Limb (tissue), 2 donors: ENCODE results near the gene LGALS12.
"Not testable (repeated sequence)": the region's sequence is repeated elsewhere in the genome, so short reads cannot be mapped to it uniquely, and the experiment has no call there.

ENCODE experiments used
- DNase-seq, 2 donors: peaks; one replicate each; pipeline ENCODE4 v3.0.0-alpha.2; 2016; ENCODE audit errors: extremely low spot score in 2 of 2

The LGALS12 gene

DNA sequence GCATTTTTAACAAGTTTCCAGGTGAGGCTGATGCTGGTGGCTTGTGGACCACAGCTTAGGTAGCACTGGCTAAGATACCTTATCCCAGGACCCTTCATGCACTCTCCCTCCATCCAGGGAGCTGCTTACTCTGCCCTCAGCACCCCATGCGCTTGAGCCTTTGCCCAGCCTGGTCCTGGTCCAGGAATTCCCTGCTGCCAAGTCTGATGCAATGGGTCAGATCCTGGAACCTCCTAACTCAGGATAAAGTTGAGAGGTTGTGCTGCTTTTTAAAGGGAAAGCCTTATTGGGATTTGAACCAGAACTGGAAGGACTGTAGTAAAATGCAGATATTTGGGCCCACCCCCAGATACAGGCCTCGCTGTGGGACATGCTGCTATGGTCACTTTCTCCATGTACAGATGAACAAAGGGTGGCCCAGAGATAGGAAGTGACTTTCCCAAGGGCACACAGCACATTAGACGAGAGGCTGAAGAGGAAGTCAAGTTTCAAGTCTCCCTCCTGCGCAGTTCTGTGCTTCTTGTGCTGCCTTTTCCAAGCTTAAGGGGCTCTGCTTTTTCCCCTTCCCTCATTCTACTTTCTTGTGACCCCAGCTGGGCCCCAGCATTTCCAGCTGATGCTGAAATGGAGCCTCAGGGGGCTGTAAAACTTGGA is 824 bp upstream of the LGALS12 start:
- no peak for DNase-seq

DNA sequence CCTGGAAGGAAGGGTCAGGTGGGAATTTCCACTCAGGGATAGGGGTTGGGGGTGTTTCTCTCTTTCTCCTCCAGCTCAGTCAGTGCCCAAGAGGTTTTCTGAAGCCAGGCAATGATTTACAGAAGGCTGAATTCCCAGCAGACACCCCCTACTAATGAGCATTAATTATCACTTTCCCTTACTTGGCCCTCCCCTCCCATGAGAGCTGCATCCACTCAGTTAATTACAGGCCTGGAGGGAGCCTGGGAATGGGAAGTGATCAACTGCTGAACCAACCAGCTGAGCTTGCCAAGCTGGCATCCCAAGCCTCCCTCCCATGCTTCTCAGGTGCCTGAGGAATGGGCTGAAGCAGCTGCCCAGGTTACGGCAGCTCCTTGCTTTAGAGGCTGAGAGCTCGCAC is 992 bp downstream of the LGALS12 start:
- DNase-seq = no peak

DNA sequence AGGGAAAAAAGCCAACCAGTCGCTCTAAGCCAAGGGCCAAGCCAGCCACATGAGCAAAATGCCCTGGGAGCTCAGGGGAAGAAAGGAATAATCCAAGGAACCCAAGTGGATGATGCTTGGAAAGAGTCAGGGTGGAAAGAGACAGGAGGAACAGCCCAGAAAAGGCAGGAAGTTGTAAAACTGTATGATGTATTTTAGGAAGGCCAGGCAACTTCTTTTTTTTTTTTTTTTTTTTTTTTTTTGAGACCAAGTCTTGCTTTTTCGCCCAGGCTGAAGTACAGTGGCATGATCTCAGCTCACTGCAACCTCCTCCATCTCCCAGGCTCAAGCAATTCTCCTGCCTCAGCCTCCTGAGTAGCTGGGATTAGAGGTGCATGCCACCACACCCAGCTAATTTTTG is 1.6 kb downstream of the LGALS12 start:
- DNase-seq = no peak

DNA sequence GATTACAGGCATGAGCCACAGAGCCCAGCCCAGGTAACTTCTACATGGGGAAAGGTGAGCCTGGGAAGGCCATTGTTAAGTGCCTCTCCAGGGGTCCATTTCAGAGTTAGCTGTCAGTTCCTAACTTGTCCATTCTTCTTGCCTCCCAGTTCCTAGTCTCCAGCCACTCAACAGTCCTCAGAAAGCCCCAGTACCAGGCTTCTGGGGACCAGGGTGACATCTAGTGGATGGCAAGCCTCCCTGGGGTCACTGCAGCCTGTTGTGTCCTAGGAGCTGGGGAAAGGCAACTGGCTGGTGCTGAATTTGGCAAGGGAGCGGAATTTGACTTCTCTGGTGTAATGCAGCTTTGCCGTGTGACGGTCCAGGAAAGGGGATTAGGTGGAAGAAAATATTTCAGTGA is 2.1 kb downstream of the LGALS12 start:
- DNase-seq = no peak

DNA sequence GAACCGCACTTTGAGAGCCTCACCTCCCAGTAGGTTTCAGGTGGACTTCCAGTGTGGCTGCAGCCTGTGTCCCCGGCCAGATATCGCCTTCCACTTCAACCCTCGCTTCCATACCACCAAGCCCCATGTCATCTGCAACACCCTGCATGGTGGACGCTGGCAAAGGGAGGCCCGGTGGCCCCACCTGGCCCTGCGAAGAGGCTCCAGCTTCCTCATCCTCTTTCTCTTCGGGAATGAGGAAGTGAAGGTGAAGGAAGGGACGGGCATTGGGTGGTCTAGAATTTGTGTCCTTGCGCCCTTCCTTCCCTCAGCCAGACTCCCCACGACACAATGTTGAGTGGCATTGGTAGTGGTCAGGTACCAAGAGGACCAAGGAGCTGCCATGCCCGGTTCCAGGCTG is 2.9 kb downstream of the LGALS12 start:
- no peak for DNase-seq

DNA sequence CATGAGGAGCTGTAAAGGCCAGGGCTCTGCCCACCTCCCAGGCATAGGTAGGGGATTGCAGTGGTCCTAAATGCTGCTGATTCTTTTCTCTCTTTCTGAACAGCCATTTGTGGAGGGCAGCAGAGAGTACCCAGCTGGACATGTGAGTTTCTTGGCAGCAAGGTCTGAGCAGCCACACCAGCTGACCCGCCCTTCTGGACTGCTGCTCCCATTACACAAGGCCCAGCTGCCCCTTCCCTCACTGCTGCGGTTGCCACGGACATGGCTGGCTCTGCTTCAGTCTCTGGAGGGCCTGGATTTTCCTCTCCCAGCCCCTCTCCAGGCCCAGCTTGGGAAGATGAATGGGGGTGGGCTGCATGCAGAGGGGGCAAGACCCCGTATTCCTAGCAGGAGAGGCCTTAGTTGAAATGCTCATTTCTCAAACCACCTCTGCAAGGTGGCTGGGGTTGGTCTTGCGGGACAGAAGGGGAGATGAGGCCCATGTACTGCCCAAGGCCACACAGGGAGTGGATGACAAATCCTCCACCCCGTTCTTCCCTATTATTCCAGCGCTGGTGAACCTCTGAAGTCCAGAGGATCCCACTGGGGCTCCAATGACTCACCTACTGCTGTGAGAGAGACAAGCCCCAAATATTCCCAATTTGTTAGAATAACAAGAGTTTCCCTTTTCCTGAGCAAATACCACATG is 4.6 kb downstream of the LGALS12 start:
- DNase-seq = no peak

DNA sequence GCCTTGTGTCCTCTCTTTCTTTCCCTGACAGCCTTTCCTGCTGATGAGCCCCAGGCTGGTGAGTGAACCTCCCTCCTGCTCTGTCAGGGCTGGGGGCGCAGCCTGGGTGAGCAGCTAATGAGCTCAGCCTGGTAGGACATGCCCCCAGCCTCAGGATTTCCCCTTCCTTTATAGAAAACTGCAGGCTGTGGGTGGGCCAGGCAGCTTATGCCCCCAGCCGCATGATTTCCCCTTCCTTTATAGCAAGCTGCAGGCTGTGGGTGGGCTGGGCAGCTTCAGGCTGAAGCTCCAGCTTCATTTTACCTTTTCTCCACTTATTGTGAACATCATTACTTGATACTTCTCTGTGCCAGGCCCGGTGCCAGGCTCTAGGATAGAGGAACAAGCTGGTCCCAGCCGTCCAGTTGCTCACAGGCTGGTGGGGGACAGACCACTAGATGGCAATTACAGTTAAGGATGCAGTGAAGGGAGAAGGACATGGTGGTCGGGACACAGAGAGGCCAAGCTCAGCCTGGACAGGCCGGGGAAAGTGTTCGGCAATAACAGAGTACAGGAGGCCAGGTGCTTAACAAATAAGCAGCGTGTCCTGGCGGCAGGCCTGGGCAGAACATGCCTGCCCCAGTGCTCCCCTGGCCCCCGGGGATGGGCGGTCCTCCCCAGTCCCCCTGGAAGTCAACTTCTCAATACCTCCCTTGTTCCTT is 5.3 kb downstream of the LGALS12 start:
- no peak for DNase-seq

DNA sequence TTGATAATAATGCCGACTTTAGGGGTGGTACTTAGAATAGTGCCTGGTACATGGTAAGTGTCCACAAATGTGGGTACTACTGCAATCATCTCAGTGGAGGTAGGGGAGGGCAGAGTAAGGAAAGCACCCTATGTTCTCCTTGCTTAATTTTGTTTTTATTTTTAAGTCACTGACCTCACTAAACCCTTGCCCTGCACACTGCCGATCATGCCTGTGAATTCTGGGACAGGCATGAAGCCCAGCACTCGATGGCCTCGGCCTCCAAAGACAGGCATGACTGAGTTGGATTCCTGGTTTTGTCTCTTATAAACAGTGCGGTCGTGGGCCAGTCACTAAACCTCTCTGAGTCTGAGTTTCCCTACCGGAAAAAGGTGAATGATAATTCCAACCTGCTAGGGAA is 6.9 kb downstream of the LGALS12 start:
- DNase-seq = no peak

DNA sequence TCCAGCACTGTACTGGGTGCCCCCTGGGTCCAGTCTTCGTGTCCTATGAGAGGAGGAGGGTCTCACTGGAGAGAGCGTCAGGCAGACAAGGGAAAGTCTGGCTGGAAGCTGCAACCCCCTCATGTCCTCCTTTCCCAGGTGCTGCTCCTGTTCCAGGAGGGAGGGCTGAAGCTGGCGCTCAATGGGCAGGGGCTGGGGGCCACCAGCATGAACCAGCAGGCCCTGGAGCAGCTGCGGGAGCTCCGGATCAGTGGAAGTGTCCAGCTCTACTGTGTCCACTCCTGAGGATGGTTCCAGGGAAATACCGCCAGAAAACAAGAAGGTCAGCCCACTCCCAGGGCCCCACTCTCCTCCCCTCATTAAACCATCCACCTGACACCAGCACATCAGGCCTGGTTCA is 10.2 kb downstream of the LGALS12 start:
- no peak for DNase-seq

DNA sequence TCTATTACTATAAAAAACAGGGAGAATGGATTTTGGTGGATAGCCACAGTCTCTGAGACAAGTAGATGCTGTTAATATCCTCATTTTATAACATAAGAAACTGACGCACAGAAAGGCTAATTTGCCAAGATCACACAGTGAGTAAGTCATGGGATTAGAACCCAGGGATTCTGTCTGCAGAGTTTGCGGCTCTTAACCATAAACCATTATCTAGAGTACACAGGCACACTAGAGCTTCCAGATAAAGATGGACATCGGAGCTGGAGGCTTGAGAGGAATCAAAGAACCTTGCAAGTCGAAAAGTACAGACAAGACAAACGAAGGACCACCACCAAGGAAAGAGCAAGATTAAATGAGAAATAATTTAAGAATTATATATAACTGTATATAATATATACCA is 11.3 kb downstream of the LGALS12 start:
- DNase-seq = no peak

DNA sequence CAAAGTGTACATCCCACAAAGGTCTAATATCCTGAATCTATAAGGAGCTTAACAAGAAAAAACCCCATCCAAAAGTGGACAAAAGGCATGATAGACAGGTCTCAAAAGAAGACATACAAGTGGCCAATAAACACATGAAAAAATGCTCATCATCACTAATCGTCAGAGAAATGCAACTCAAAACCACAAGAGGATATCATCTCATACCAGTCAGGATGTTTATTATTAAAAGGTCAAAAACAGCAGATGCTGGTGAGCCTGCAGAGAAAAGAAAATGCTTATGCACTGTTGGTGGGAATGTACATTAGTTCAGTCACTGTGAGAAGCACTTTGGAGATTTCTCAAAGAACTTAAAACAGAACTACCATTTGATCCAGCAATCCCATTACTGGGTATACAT is 12.7 kb downstream of the LGALS12 start:
- no peak for DNase-seq

DNA sequence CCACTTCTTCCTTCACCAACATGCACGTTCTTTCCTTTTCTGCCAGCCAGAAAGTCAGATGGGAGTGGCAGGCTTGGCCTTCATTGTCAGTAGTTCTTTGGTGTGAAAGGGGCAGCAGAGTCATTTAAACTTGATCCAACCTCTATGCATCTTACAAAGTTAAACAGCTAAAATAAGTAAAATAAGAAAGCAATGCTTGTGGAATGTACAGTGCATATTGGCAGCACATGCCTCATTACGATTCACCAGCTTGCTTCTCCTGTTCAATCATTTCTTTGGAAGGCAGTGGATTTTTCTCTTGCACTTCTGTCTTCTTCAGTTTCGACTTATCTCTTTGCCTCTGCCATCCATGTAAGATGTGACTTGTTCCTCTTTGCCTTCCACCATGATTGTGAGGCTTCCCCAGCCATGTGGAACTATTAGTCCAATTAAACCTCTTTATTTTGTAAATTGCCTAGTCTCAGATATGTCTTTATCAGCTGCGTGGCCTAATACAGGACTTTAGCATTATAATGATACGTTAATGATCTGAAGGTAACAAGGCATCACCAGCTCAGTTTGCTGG is 14.8 kb downstream of the LGALS12 start:
- no peak for DNase-seq

DNA sequence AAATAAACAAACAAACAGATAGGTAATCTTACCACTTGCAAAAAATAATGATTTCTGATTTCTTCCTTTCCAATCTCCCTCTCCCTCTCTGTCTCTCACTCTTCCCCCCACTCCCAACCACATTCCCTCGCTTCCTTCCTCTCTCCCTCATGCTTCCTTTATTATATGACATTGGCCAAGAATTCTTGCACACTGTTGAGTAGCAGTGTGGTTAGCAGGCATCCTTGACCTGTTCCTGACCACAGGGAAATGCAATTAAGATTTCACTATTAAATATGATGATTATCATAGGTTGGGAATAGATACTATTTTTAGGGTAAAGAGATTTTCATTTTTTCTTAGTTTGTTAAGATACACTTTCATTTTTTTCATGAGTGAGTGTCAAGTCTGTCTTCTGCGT is 16.0 kb downstream of the LGALS12 start:
- DNase-seq = no peak

DNA sequence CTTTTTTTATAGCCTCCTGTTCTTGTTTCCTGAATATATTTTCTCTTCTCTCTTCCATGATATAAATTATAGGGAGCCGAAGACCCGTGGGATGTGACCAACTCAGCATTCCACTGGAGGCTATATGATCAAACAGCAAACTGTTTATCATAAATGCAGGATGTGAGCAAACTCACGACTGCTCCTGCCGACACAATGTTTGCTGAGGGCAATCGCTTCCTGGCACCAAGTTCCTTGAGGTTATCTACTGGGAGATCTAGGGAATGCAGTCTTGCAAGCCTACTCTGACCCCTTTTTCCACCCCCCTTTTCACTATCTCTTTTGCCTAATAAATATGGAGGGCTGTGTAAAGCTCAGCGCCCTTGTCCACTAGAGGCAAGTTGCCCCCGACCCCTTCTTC is 17.3 kb downstream of the LGALS12 start:
- DNase-seq = no peak

DNA sequence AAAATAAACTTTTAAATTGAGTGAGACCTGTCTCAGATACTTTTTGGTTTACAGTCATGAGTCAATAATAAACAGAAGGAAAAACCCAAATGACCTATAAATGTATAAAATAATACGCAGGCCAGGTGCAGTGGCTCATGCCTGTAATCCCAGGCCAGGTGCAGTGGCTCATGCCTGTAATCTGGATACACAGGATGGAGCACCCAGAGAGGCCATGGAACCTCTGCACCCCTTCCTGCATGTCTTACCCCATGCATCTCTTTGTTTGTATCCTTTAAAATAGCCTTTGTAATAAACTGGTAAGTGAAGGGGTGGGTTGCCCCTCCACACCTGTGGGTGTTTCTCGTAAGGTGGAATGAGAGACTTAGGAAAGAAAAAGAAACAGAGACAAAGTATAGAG is 21.8 kb downstream of the LGALS12 start:
- no peak for DNase-seq

DNA sequence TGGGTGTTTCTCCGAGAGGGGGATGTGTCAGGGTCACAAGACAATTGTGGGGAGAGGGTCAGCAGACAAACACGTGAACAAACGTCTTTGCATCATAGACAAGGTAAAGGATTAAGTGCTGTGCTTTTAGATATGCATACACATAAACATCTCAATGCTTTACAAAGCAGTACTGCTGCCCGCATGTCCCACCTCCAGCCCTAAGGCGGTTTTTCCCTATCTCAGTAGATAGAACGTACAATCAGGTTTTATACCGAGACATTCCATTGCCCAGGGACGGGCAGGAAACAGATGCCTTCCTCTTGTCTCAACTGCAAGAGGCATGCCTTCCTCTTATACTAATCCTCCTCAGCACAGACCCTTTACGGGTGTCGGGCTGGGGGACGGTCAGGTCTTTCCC is 22.3 kb downstream of the LGALS12 start:
- DNase-seq = not testable (repeated sequence)

DNA sequence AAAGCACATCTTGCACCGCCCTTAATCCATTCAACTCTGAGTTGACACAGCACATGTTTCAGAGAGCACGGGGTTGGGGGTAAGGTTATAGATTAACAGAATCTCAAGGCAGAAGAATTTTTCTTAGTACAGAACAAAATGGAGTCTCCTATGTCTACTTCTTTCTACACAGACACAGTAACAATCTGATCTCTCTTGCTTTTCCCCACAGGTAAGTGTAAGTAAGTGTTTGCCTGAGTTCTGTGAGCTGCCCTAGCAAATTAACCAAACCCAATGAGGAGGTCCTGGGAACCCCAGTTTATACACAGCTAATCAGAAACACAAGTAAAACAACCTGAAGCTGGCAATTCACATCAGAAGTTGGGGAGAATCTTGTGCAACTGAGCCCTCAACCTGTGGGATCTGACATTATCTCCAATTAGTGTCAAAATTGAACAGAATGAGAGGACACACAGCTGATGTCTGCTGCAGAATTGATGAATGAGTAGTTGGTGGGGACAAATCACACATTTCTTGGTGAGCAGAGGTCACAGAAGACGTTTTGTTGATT is 22.9 kb downstream of the LGALS12 start:
- not testable (repeated sequence) for DNase-seq

DNA sequence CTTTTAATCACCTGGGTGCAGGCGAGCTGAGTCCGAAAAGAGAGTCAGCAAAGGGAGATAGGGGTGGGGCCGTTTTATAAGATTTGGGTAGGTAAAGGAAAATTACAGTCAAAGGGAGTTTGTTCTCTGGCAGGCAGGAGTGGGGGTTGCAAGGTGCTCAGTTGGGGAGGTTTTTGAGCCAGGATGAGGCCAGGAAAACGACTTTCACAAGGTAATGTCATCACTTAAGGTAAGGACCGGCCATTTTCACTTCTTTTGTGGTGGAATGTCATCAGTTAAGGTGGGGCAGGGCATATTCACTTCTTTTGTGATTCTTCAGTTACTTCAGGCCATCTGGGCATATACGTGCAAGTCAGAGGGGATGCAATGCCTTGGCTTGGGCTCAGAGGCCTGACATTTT is 23.5 kb downstream of the LGALS12 start:
- DNase-seq = not testable (repeated sequence)

DNA sequence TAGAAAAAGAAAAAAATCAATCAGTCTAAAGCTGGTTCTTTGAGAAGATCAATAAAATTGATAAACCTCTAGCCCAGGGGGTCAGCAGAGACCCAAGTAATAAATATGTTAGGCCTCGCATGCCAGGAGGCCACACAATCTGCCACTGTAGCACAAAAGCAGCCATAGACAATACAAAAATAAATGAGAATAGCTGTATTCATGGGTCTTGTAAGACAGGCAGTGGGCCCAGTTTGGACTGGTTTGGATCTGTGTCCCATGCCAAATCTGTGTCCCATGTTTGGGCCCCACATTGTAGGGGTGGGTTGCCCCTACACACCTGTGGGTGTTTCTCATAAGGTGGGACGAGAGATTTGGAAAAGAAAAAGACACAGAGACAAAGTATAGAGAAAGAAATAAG is 24.1 kb downstream of the LGALS12 start:
- no peak for DNase-seq

DNA sequence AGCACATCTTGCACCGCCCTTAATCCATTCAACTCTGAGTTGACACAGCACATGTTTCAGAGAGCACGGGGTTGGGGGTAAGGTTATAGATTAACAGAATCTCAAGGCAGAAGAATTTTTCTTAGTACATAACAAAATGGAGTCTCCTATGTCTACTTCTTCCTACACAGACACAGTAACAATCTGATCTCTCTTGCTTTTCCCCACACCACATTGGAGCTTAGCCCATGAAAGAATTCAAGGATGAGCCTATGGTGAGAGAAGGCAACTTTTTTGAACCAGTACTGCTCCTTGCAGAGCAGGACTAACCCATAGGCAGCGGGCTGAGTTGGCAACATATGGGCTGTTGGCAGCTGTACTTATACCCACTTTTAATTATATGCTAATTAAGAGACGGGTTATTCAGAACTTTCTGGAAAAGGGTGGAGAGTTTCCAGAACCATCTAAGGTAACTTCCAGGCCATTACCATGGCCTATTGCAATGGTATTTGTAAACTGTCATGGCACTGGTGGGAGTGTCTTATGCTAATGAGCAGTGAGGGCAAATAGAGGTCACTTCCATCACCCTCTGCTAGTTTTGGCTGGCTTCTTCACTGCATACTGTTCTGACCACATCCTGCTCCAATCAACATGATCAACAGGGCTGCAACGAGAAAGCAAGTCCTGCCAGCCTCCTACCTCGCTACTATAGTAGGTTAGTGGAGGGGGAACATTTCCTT is 25.3 kb downstream of the LGALS12 start:
- DNase-seq = not testable (repeated sequence)

DNA sequence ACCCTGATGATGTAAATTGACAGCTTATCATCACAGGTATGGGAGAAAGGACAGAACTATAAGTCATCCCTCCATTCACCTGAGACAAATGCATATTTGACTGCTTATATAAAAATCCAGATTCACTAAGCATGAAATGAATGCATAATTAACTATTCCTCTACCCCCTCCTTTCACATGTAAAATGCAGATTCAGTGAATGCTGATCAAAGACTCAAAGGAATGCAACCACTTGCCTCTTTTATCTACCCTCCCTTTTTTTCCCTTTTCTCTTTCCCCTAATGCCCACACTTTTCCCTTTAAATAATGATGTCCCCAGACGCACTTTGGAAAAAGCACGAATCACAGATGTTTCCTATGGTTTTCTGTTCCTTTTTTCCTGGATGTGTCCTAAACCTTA is 26.2 kb downstream of the LGALS12 start:
- no peak for DNase-seq
